Fibroblast of lung (primary cell): Measurements from ENCODE around the gene MMP1. TPM values are rescaled to one million over a fixed set of nuclear protein-coding genes. Genes with fewer than 3 reads are reported as not detected.

Experiments used
- DNase-seq, 2 donors: peaks; one replicate each; pipeline versions ENCODE4 v3.0.0 to v3.0.0-alpha.2; 2010; ENCODE audit warnings: low read depth in 2 of 2
- H2AFZ ChIP-seq: 2 replicates; pipeline ENCODE4 v1.5.1; 2012; ENCODE audit warnings: low read length, control low read depth, inconsistent platforms
- H3K27ac ChIP-seq: 2 replicates; pipeline ENCODE4 v1.5.1; 2011; ENCODE audit warnings: low read length, control low read depth; ENCODE audit not compliant: insufficient read depth
- H3K27me3 ChIP-seq: 2 replicates; pipeline ENCODE4 v1.5.1; 2011; ENCODE audit warnings: mild to moderate bottlenecking, low read length; ENCODE audit not compliant: control insufficient read depth, insufficient read depth
- H3K36me3 ChIP-seq: 2 replicates; pipeline ENCODE4 v1.5.1; 2011; ENCODE audit warnings: low read length; ENCODE audit not compliant: control insufficient read depth, insufficient read depth
- H3K4me1 ChIP-seq: 2 replicates; pipeline ENCODE4 v1.5.1; 2011; ENCODE audit warnings: low read length; ENCODE audit not compliant: control insufficient read depth, insufficient read depth; ENCODE audit errors: extremely low read depth
- H3K4me2 ChIP-seq: 2 replicates; pipeline ENCODE4 v1.5.1; 2011; ENCODE audit warnings: low read length, control low read depth; ENCODE audit not compliant: insufficient read depth; ENCODE audit errors: extremely low read depth
- H3K4me3 ChIP-seq, 4 experiments: fragments of 200-600 bp in 1 of 4; sonication (generic) in 1 of 4; replicated peaks in 1 of 4; 2 replicates each; pipeline ENCODE4 v1.5.1; 2011 to 2016; ENCODE audit warnings: low read length in 4 of 4, low read depth in 3 of 4, mild to moderate bottlenecking in 3 of 4, control low read depth in 2 of 4, inconsistent platforms in 1 of 4, mixed read lengths in 1 of 4; ENCODE audit not compliant: insufficient read depth in 1 of 4; ENCODE audit errors: control extremely low read depth in 1 of 4
- H3K79me2 ChIP-seq: 2 replicates; pipeline ENCODE4 v1.5.1; 2012; ENCODE audit warnings: mild to moderate bottlenecking, low read length, inconsistent platforms; ENCODE audit not compliant: control insufficient read depth, insufficient read depth
- H3K9ac ChIP-seq: 2 replicates; pipeline ENCODE4 v1.5.1; 2011; ENCODE audit warnings: mild to moderate bottlenecking, low read length, control low read depth; ENCODE audit not compliant: insufficient read depth
- H3K9me3 ChIP-seq: 2 replicates; pipeline ENCODE4 v1.5.1; 2012; ENCODE audit warnings: low read depth, low read length; ENCODE audit not compliant: control insufficient read depth, insufficient read depth
- H4K20me1 ChIP-seq: 2 replicates; pipeline ENCODE4 v1.5.1; 2011; ENCODE audit warnings: low read length; ENCODE audit not compliant: control insufficient read depth, insufficient read depth; ENCODE audit errors: extremely low read depth
- CTCF ChIP-seq, 2 donors: IDR thresholded peaks in 1 of 2; conservative IDR thresholded peaks in 1 of 2; 1 replicate in 1 of 2; 2 replicates in 1 of 2; pipeline ENCODE4 v1.5.1; 2011 to 2012; ENCODE audit warnings: low read length in 2 of 2, control low read depth in 1 of 2, inconsistent platforms in 1 of 2, low read depth in 1 of 2, mild to moderate bottlenecking in 1 of 2
- EZH2 ChIP-seq: IDR thresholded peaks from 2 replicates; pipeline ENCODE4 v1.5.1; 2012; ENCODE audit warnings: low read length, control low read depth, mild to moderate bottlenecking; ENCODE audit errors: missing control alignments
- polyA plus RNA-seq, 2 donors: library from polyadenylated mRNA; depleted of rRNA in 1 of 2; stranded (reverse) in 1 of 2; unstranded in 1 of 2; fragments of >200 nt; gene quantifications; 2 replicates each; pipeline ENCODE4 v1.2.1, GENCODE V29; 2011 to 2012; ENCODE audit warnings: missing spikeins in 1 of 2
- total RNA-seq: library from RNA; depleted of rRNA; stranded (reverse); fragments of >200 nt; gene quantifications from 2 replicates; pipeline ENCODE4 v1.2.1, GENCODE V29; 2014

Gene MMP1
- total and polyA plus RNA-seq, 2 donors (not counting 1 experiment from before 2014, with no cell fraction given), result 40.5 to 489 TPM

GRCh38 chr11:102773386-102773785 lies 24.6 kb downstream of the MMP1 start:
- DNase-seq, result peak in 1 of 2 donors; percentile 39
- no peaks in the 10 kb centered on the region for H3K4me1 ChIP-seq
- H3K27ac ChIP-seq, result no peak overlapping the region
- H4K20me1 ChIP-seq, result no peaks in the 10 kb centered on the region
- H3K4me2 ChIP-seq, result no peak overlapping the region
- no peaks in the 10 kb centered on the region for H3K36me3 ChIP-seq
- TF ChIP-seq EZH2, result no peak
- TF ChIP-seq CTCF (conservative IDR thresholded peaks at IDR 0.05 in 1 of 2, IDR thresholded peaks at IDR 0.05 in 1 of 2; ENCODE audit: low read depth in 1 of 2, low read length in 2 of 2), result no peak
- no peaks in the 10 kb centered on the region for H3K27me3 ChIP-seq
- H3K9me3 ChIP-seq, result no peaks in the 10 kb centered on the region
- H3K9ac ChIP-seq, result no peak overlapping the region
- peak overlapping the region; percentile 18 for H2AFZ ChIP-seq
- no peak overlapping the region for H3K4me3 ChIP-seq
- H3K79me2 ChIP-seq, result no peaks in the 10 kb centered on the region

DNA sequence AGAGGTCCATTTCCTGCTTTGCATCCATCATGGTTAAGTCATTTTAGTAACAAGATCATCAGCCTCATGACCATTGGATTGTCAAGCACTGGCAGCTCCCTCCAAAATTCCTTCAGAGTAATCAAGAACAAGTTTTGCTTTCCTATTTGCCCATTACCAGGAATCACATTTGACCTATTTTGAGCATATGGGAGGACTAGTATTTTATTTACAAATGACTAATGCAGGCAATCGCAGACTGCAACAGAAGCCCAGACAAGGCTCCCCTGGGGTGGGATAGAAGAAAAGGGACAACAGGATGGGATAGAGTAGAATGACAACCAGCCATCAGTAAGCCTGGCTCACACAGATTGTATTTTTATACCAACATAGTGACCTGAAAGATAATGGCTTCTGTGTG lies 26.6 kb downstream of the MMP1 start:
- no peaks in the 10 kb centered on the region for H3K4me1 ChIP-seq
- H4K20me1 ChIP-seq, result no peaks in the 10 kb centered on the region
- H3K79me2 ChIP-seq, result no peaks in the 10 kb centered on the region
- TF ChIP-seq EZH2 (no peak), CTCF (conservative IDR thresholded peaks at IDR 0.05 in 1 of 2, IDR thresholded peaks at IDR 0.05 in 1 of 2; ENCODE audit: low read depth in 1 of 2, low read length in 2 of 2) (no peak)
- no peaks in the 10 kb centered on the region for H3K27me3 ChIP-seq
- DNase-seq, result peak; percentile 39 to 53
- H2AFZ ChIP-seq, result no peak overlapping the region
- no peaks in the 10 kb centered on the region for H3K36me3 ChIP-seq
- no peaks in the 10 kb centered on the region for H3K9me3 ChIP-seq
- no peak overlapping the region for H3K4me2 ChIP-seq
- H3K27ac ChIP-seq, result no peak overlapping the region
- H3K4me3 ChIP-seq, result no peak overlapping the region
- H3K9ac ChIP-seq, result no peak overlapping the region

DNA sequence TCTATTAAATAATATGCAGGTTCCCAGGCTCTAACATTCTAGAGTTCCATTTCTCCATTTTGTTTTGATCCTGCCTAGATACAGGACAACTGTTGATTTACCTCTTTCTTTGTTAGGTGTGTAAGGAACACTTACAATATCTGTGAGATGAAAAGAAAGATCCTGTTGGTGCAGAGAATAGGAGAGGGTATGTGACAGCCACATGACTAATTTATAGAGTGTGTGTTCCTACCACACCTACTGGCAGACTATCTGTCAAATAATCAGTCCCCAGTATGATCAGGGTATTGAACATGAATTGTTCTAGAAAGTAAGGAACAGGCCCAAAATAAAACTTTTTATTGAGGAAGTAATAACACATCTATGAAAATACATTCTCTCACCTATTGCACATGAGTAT lies 27.8 kb downstream of the MMP1 start:
- Histone ChIP-seq H3K4me1 (no peaks in the 10 kb centered on the region), H3K4me3 (no peak overlapping the region), H3K4me2 (no peak overlapping the region), H3K27ac (no peak overlapping the region), H3K36me3 (no peaks in the 10 kb centered on the region), H3K27me3 (no peaks in the 10 kb centered on the region), H2AFZ (no peak overlapping the region), H3K9me3 (no peaks in the 10 kb centered on the region), H3K9ac (no peak overlapping the region), H3K79me2 (no peaks in the 10 kb centered on the region), H4K20me1 (no peaks in the 10 kb centered on the region)
- no peak for TF ChIP-seq EZH2
- TF ChIP-seq CTCF (conservative IDR thresholded peaks at IDR 0.05 in 1 of 2, IDR thresholded peaks at IDR 0.05 in 1 of 2; ENCODE audit: low read depth in 1 of 2, low read length in 2 of 2), result no peak
- no peak for DNase-seq
